Activated T-cell treated with anti-CD3 and anti-CD28 coated beads, Interleukin-2, amount 50 U/mL, for 48 hours (primary cell): Measurements from ENCODE around the gene NFRKB.

Source experiments
- DNase-seq, 2 experiments: peaks; one replicate each; pipeline ENCODE4 v3.0.0-alpha.2; 2020

NFRKB gene

DNA sequence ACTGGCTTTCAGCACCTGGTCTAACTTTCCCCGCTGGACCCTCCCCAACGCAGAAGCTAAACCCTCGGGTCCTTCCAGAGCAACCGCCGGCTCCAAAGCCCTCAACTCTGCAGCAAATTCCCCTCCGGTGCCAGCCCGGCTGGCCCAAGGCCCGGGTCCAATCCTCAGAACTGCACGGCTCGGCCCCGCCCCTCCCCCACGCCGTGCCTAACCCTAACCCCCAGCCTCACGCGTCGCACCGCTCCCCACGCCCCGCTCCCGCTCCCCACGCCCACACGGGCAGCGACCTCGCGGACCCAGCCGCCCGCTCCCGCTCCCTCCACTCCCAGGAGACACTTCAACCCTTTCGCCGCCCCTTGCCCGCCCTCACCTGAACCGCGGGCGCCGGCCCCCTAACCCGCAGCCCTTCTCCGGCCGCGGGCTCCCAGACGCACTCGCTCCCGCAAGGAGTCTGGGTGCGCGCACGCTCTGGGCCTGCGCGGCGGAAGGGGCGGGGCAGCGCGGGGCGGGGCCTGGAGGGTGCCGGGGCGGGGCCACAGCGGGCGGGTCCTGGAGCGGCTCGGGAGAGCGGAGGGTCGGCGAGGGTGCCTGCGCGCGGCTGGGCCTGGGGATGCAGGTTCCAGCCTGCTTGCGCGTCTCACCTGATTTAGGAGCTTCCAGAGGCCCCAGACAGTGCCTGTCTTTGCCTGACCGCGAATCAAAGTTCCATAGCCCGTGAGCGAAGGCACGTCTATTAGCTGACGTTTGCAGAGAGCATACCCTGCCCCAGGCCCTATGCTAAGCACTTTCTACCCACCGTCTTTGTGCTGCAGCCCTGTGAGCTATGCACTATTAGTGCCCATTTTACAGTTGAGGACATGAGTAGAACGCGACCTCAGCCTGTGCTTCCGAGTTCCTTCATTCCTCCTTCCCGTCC lies at the start of gene NFRKB:
TSS of gene NFRKB (minus strand) at position 453 of the 916 bp plus-strand sequence. CDS start 2,729 bp downstream, outside the sequence.
- peak; percentile 94 to 95 for DNase-seq

GRCh38 chr11:129944696-129945095 lies 49.3 kb upstream of the NFRKB start:
- no peak for DNase-seq

DNA sequence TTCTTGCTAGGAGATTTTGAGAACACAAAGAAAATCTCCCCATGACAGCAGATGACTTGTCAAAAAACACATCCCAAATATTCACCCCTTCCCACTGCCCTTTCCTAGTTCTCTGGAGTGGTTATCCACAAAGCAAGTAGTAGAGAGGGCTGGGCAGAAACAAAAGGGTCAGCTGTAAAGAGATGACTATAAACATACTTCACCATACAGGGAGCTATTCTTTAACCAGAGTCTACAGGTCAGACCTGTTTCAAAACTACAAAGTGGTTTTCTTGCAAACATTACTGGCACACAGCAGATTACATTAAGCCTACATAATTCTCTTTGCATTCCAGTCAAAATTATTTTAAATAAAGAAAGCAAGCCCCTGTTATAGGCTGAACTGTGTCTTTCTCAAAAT lies 47.7 kb upstream of the NFRKB start:
- no peak for DNase-seq

DNA sequence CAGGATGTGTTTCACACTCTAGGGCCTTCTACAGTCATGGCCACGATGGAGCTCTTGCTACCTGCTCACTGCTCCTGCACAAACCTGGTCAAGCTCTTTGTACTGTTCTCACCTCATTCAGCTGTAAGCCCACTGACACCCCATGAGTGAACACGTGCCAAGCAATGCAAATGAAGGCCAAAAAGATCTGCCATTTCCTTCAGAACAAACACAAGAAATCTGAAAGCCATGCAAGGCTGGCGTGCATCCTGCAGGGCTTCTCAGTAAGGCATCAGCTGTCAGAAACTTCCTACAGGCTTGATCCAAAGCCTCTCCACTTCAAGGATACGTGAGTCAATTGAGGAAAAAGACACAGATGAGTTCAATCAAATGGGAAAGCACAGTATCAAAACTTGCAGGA lies 44.1 kb upstream of the NFRKB start:
- DNase-seq = no peak

DNA sequence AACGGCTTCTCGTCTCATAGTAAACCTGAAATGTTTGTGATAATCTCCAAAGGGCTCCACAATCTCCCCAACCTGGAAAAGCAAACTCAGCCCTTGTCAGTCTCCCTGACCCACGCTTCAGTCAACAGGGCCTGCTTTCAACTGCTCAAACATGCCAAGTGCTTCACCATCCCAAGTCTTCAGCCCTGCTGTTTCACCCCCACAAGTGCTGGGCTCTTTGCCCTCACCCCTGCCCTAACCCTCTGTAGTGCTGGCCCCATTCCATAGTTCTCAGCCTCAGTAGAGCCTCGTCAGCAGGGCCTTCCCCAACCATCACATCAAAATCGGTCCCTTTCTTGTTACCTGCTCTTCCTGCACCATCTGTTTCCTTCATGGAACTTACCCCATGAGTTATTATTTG lies 43.4 kb upstream of the NFRKB start:
- no peak for DNase-seq

GRCh38 chr11:129937592-129938238 lies 42.3 kb upstream of the NFRKB start:
- DNase-seq = no peak

GRCh38 chr11:129935723-129936122 lies 40.3 kb upstream of the NFRKB start:
- DNase-seq = no peak

GRCh38 chr11:129933891-129934290 lies 38.5 kb upstream of the NFRKB start:
- DNase-seq = no peak

DNA sequence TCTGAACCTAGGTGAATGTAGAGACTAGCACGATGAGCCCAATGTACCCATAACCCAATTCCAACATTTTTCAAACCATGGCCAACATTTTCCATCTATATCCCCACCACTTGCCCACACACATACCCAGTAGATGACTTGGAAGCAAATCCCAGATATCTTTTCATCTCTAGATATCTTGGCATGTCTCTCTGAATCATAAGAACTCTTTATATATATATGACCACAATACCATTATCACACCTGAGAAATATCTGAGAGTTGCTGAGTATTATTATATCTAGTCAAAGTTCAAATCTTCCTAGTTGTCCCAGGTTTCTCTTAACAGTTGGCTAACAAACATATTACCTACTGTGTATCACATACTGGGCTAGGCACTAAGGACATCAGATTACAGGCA lies 37.9 kb upstream of the NFRKB start:
- no peak for DNase-seq

DNA sequence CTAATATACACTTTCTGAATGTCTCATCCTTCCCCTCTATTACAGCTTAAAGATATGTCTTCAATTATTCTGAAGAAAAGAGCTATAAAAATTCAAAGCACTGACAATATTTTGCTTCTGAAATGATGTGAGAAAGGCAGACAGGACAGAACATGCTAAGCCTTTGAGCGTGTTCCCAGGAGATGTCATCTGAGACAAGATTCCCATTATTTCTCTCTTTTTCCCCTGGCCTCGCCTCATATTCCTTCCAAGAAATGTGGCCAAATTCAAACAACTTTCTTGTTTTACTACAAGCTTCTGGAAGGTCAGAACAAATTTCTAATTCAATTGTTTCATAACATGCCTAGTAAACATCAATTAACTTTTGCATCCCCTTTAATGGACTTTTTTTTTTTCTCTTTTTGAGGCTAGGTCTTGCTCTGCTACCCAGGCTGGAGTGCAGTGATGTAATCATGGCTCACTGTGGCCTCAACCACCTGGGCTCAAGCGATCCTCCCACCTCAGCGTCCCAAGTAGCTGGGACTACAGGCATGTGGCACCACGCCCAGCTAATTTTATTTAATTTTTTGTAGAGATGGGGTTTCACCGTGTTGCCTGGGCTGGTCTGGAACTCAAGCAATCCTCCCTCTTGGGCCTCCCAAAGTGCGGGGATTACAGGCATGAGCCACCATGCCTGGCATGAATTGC lies 37.1 kb upstream of the NFRKB start:
- no peak for DNase-seq

DNA sequence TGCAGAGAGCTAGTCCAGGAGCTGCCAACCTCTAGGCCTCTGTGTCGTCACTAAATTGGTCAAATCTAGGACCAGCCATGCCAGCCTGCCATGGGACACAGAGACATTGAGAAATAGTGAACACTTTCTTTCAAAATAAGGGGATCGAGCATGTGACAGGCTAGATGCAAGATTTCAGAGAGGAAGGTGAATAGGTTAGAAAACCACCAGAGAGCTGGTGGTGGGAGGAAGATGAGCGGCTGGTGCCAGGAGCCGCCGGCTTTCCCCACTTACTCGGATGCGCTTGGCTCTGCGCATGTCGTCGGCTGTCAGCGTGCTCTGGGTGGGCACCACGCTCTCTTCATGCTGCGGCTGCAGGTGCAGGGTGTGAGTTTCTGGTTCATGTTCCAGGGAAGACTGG lies 35.4 kb upstream of the NFRKB start:
- no peak for DNase-seq

DNA sequence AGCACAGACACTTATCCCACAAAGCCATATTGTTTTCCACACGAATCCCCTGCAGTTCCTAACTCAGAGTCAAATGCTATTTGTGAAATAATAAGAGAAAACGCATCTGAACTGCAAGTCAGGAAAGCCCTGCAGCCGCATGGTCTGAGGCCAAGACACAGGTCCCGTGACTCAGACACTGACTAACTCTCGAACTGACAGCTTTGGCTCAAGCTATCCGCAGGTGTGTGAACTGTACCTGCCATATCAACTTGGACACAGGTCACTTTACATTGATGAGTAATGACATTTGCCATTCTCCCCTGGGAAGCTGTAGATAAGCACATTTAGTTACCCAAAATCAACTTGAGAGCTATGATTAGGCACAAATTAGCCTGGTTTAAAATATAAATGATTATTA lies 34.9 kb upstream of the NFRKB start:
- no peak for DNase-seq

- DNase-seq = no peak
Measured at GRCh38 chr11:129929721-129930120, 34.3 kb upstream of the NFRKB start.

- no peak for DNase-seq
Measured at GRCh38 chr11:129928923-129929692, 33.7 kb upstream of the NFRKB start.

DNA sequence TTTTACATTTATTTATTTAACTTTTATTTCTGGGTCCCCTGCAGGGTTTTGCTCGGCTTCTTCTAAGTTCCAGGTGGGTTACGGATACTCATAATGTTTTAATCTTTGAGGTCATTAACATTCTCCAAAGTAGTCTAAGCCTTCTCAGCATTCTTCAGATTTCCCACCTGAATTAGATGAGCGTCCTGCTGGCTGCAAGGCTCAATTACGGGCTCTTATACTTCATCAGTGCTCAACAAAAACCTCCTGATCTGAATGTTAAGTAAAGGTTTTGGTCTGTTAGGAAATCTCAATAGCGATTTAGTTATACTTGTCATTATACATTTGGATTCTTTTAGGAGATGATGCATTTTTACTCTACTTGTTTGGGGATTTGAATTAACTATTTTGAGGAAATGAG lies 27.3 kb upstream of the NFRKB start:
- no peak for DNase-seq

DNA sequence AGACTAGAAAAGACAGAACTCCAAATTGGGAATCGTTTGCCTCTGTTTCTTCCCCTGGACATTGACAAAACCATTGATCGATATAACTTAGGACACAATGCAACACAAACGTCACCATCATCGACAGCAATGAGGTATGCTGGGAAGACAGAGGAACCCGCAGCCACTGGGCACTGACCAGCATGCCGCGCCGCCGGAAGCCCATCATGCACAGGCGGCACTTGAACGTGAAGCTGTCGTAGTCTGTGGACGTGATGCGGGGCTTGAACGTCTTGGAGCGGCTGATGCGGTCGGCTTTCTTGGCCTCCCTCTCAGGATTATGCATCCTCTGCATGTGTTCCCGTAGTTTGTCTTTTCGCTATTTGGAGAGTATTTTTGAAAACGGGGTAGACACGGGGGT lies 23.0 kb upstream of the NFRKB start:
- DNase-seq = no peak

GRCh38 chr11:129917231-129917630 lies 21.9 kb upstream of the NFRKB start:
- no peak for DNase-seq

- DNase-seq = no peak
Measured at GRCh38 chr11:129911298-129911697, 15.9 kb upstream of the NFRKB start.

- no peak for DNase-seq
Measured at GRCh38 chr11:129910360-129910759, 15.0 kb upstream of the NFRKB start.

DNA sequence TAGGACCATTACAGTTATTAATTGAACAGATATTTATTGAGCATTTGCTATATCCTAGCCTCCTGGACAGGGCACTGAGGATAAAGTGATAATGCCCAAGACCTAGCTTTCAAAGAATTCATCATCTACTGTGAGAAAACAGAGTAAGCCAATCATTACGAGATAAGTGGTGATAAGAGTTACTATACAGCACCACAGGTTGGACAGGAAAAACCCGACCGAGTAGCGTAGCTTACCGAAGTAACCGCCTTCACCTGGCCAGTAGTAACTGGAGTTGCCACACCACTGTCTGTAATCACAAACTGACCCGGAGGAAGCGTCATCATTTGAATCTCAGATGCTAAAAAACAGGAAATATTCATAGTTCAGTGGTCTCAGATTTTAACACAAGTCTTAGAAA lies 10.0 kb upstream of the NFRKB start:
- no peak for DNase-seq

DNA sequence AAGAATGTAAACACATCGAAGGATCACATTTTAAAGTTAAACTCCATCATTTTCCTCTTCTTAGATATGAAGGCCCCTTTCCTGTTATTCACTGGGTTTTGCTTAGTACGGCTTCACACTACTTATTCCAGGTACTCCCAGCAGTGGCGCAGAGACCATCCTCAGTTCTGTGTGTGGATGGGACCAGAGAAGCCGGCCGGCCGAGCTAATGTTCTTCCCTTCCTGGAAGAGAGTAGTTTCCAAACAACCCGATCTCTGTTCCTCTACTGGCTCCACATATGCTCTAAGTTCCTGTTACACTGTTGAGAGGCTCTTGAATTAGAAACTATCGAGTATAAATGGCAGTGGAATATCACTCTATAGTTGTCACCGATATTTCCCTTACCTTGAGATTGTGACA lies 684 bp upstream of the NFRKB start:
- no peak for DNase-seq

- DNase-seq = peak; percentile 24 to 54
Measured at GRCh38 chr11:129894278-129895125, 876 bp downstream of the NFRKB start.
